ENCODE results near the gene AFF3.

The AFF3 gene

DNA sequence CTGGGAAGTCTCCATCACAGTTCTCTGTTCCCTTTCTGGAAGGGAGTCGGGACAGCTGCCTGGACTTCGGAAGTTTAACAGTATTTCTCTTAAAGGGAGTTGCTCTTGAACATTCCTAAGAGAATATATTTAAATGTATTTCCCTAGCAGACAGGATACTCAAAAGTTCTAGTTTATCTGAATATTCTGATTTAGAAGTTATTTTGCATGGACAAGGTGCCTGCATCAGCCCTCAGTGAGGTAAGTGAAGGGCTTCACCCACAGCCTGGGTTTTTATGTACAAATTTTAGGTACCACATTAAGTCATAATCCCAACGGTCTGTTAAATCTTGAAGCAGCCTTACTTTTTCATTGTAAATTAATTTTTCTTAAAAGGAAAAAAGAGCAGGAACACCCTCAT lies 587.5 kb downstream of the AFF3 start:
- H3K9ac ChIP-seq (ENCODE audit: low read length) = no peak overlapping the region
- H3K9me3 ChIP-seq (ENCODE audit: control insufficient read depth, low read length) = no peaks in the 10 kb centered on the region
- no peaks in the 10 kb centered on the region for H3K27me3 ChIP-seq (ENCODE audit: control insufficient read depth, insufficient read depth, low read length)
- no peak overlapping the region for H3K4me3 ChIP-seq (ENCODE audit: low read length)
- H3K4me1 ChIP-seq (ENCODE audit: control insufficient read depth, insufficient read depth, low read length) = no peaks in the 10 kb centered on the region
- no peaks in the 10 kb centered on the region for H3K36me3 ChIP-seq (ENCODE audit: control insufficient read depth, insufficient read depth, low read length)

GRCh38 chr2:99554238-99554637 lies 588.2 kb downstream of the AFF3 start:
- Histone ChIP-seq H3K27me3 (ENCODE audit: control insufficient read depth, insufficient read depth, low read length) (no peaks in the 10 kb centered on the region), H3K9me3 (ENCODE audit: control insufficient read depth, low read length) (no peaks in the 10 kb centered on the region), H3K4me3 (ENCODE audit: low read length) (no peak overlapping the region), H3K36me3 (ENCODE audit: control insufficient read depth, insufficient read depth, low read length) (no peaks in the 10 kb centered on the region), H3K9ac (ENCODE audit: low read length) (no peak overlapping the region), H3K4me1 (ENCODE audit: control insufficient read depth, insufficient read depth, low read length) (no peaks in the 10 kb centered on the region)

- no peak overlapping the region for H3K9ac ChIP-seq (ENCODE audit: low read length)
- H3K4me3 ChIP-seq (ENCODE audit: low read length) = no peak overlapping the region
- no peaks in the 10 kb centered on the region for H3K27me3 ChIP-seq (ENCODE audit: control insufficient read depth, insufficient read depth, low read length)
- no peaks in the 10 kb centered on the region for H3K9me3 ChIP-seq (ENCODE audit: control insufficient read depth, low read length)
- H3K36me3 ChIP-seq (ENCODE audit: control insufficient read depth, insufficient read depth, low read length) = no peaks in the 10 kb centered on the region
- H3K4me1 ChIP-seq (ENCODE audit: control insufficient read depth, insufficient read depth, low read length) = no peaks in the 10 kb centered on the region
Observed at GRCh38 chr2:99552529-99552928, 589.9 kb downstream of the AFF3 start.

- Histone ChIP-seq H3K9ac (ENCODE audit: low read length) (no peak overlapping the region), H3K4me1 (ENCODE audit: control insufficient read depth, insufficient read depth, low read length) (no peaks in the 10 kb centered on the region)
Observed at GRCh38 chr2:99550368-99550767, 592.0 kb downstream of the AFF3 start.

DNA sequence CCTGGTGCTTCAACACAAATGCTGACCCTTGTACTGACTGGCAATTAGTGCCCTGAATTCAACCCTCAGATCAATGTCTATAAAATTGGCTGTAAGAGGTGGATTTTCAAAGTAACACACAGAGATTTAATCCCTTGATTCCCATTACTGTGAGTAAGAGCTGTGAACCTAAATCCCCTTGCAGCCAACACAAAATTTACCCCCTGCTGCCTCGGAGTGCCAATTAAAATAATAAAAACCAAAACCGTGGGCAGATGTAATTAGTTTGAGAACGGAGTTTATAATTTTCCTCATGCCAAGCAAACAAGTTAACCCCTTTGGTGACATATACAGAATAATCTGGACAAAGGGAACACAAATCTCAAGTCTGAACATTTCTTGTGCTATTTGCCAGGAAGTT lies 596.8 kb downstream of the AFF3 start:
- H3K9me3 ChIP-seq (ENCODE audit: control insufficient read depth, low read length) = no peaks in the 10 kb centered on the region
- no peaks in the 10 kb centered on the region for H3K27me3 ChIP-seq (ENCODE audit: control insufficient read depth, insufficient read depth, low read length)
- no peak overlapping the region for H3K9ac ChIP-seq (ENCODE audit: low read length)
- H3K4me3 ChIP-seq (ENCODE audit: low read length) = no peak overlapping the region
- no peaks in the 10 kb centered on the region for H3K36me3 ChIP-seq (ENCODE audit: control insufficient read depth, insufficient read depth, low read length)
- H3K4me1 ChIP-seq (ENCODE audit: control insufficient read depth, insufficient read depth, low read length) = no peaks in the 10 kb centered on the region

More at GRCh38 chr2:99550368-99550767, 592.0 kb downstream of the AFF3 start:
- no peaks in the 10 kb centered on the region for H3K36me3 ChIP-seq (ENCODE audit: control insufficient read depth, insufficient read depth, low read length)
- H3K4me3 ChIP-seq (ENCODE audit: low read length) = no peak overlapping the region
- no peaks in the 10 kb centered on the region for H3K9me3 ChIP-seq (ENCODE audit: control insufficient read depth, low read length)
- no peaks in the 10 kb centered on the region for H3K27me3 ChIP-seq (ENCODE audit: control insufficient read depth, insufficient read depth, low read length)

DNA sequence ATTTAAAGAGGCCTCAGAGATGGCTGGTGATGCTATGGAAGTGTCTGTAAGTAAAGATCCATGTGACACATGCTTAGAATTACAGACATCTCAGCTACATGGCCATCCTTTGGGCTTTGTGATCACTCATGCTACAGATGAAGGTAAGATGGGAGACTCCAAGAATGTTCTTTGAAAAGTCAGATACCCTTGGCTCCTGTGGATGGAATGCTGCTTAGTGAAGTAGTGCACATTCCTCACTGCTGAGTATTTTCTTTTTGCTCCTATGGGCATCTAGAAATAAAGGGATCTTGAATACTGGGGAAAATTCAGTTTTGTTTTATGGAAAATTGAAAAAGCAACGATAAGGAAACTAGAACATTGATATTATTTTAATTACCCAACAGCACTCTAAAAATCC lies 597.3 kb downstream of the AFF3 start:
- H3K4me1 ChIP-seq (ENCODE audit: control insufficient read depth, insufficient read depth, low read length) = no peaks in the 10 kb centered on the region

GRCh38 chr2:99544608-99545007 lies 597.8 kb downstream of the AFF3 start:
- Histone ChIP-seq H3K4me3 (ENCODE audit: low read length) (no peak overlapping the region), H3K4me1 (ENCODE audit: control insufficient read depth, insufficient read depth, low read length) (no peaks in the 10 kb centered on the region), H3K9me3 (ENCODE audit: control insufficient read depth, low read length) (no peaks in the 10 kb centered on the region), H3K27me3 (ENCODE audit: control insufficient read depth, insufficient read depth, low read length) (no peaks in the 10 kb centered on the region), H3K36me3 (ENCODE audit: control insufficient read depth, insufficient read depth, low read length) (no peaks in the 10 kb centered on the region), H3K9ac (ENCODE audit: low read length) (no peak overlapping the region)

More for the DNA sequence above, 597.3 kb downstream of the AFF3 start:
- Histone ChIP-seq H3K9ac (ENCODE audit: low read length) (no peak overlapping the region), H3K9me3 (ENCODE audit: control insufficient read depth, low read length) (no peaks in the 10 kb centered on the region), H3K36me3 (ENCODE audit: control insufficient read depth, insufficient read depth, low read length) (no peaks in the 10 kb centered on the region), H3K4me3 (ENCODE audit: low read length) (no peak overlapping the region), H3K27me3 (ENCODE audit: control insufficient read depth, insufficient read depth, low read length) (no peaks in the 10 kb centered on the region)

DNA sequence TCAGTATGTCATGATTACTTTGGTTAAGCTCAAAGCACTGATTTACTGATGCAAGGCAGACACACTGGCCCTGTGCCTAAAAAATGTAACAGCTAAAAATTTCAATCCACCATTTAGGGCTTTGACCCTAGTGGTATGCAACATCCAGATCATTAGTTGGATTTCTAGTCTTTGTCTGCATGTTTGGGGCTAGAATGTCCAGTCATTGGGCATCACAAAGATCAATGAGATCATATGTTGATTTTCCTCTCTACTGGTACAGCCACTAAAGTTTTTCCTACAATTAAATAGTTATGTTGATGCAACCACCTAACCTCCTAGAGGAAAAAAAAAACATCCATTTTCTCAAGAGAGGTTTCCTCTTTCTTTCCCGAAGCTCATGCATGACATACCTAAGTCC lies 599.1 kb downstream of the AFF3 start:
- Histone ChIP-seq H3K9ac (ENCODE audit: low read length) (no peak overlapping the region), H3K4me3 (ENCODE audit: low read length) (no peak overlapping the region), H3K9me3 (ENCODE audit: control insufficient read depth, low read length) (no peaks in the 10 kb centered on the region), H3K4me1 (ENCODE audit: control insufficient read depth, insufficient read depth, low read length) (no peaks in the 10 kb centered on the region), H3K27me3 (ENCODE audit: control insufficient read depth, insufficient read depth, low read length) (no peaks in the 10 kb centered on the region), H3K36me3 (ENCODE audit: control insufficient read depth, insufficient read depth, low read length) (no peaks in the 10 kb centered on the region)

- H3K9ac ChIP-seq (ENCODE audit: low read length) = no peak overlapping the region
- no peaks in the 10 kb centered on the region for H3K27me3 ChIP-seq (ENCODE audit: control insufficient read depth, insufficient read depth, low read length)
- H3K4me3 ChIP-seq (ENCODE audit: low read length) = no peak overlapping the region
- H3K9me3 ChIP-seq (ENCODE audit: control insufficient read depth, low read length) = no peaks in the 10 kb centered on the region
- H3K4me1 ChIP-seq (ENCODE audit: control insufficient read depth, insufficient read depth, low read length) = no peaks in the 10 kb centered on the region
- no peaks in the 10 kb centered on the region for H3K36me3 ChIP-seq (ENCODE audit: control insufficient read depth, insufficient read depth, low read length)
Observed at GRCh38 chr2:99537910-99538485, 604.4 kb downstream of the AFF3 start.

DNA sequence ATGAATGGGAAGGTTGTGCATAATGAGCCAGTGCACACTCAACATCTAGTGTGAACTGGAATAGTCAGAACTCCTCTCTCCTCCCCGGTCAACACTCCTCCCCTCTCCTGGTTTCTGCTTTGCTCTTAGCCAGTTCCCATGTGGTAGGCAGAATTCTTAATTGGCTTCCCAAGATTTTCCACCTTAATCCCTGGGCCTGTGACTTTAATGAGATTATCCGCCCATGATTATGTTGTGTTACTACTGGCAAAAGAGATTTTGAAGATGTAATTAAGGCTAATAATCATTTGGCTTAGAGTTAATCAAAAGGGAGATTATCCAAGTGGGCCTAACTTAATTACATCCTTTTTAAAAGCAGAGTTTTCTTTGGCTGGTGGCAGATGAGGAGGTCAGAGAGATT lies 618.3 kb downstream of the AFF3 start:
- Histone ChIP-seq H3K36me3 (ENCODE audit: control insufficient read depth, insufficient read depth, low read length) (no peaks in the 10 kb centered on the region), H3K9ac (ENCODE audit: low read length) (no peak overlapping the region), H3K27me3 (ENCODE audit: control insufficient read depth, insufficient read depth, low read length) (no peaks in the 10 kb centered on the region), H3K4me1 (ENCODE audit: control insufficient read depth, insufficient read depth, low read length) (no peaks in the 10 kb centered on the region), H3K9me3 (ENCODE audit: control insufficient read depth, low read length) (no peaks in the 10 kb centered on the region), H3K4me3 (ENCODE audit: low read length) (no peak overlapping the region)

DNA sequence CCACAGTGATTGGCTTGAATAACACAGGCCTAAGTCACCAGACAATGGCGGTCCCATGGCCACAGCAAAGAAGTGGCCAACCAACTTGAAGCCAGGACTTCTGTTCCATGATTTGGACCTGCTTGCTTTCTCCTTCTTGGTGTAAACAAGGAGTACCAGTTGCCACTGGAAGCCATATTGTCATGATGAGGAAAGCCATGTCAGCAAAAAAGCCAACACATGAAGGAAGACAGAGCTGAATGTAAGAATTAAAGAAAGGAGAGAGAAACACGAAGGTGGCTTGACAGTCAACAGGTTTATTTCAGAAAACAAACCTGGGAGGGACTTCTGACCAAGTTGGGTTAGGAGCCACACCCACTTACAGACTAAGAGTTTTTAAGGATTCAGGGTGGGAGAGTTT lies 620.2 kb downstream of the AFF3 start:
- no peaks in the 10 kb centered on the region for H3K4me1 ChIP-seq (ENCODE audit: control insufficient read depth, insufficient read depth, low read length)
- H3K36me3 ChIP-seq (ENCODE audit: control insufficient read depth, insufficient read depth, low read length) = no peaks in the 10 kb centered on the region
- no peak overlapping the region for H3K9ac ChIP-seq (ENCODE audit: low read length)
- no peaks in the 10 kb centered on the region for H3K27me3 ChIP-seq (ENCODE audit: control insufficient read depth, insufficient read depth, low read length)
- no peak overlapping the region for H3K4me3 ChIP-seq (ENCODE audit: low read length)
- H3K9me3 ChIP-seq (ENCODE audit: control insufficient read depth, low read length) = no peaks in the 10 kb centered on the region

GRCh38 chr2:99520813-99521212 lies 621.6 kb downstream of the AFF3 start:
- Histone ChIP-seq H3K36me3 (ENCODE audit: control insufficient read depth, insufficient read depth, low read length) (no peaks in the 10 kb centered on the region), H3K9me3 (ENCODE audit: control insufficient read depth, low read length) (no peaks in the 10 kb centered on the region), H3K27me3 (ENCODE audit: control insufficient read depth, insufficient read depth, low read length) (no peaks in the 10 kb centered on the region), H3K4me1 (ENCODE audit: control insufficient read depth, insufficient read depth, low read length) (no peaks in the 10 kb centered on the region), H3K4me3 (ENCODE audit: low read length) (no peak overlapping the region), H3K9ac (ENCODE audit: low read length) (no peak overlapping the region)

DNA sequence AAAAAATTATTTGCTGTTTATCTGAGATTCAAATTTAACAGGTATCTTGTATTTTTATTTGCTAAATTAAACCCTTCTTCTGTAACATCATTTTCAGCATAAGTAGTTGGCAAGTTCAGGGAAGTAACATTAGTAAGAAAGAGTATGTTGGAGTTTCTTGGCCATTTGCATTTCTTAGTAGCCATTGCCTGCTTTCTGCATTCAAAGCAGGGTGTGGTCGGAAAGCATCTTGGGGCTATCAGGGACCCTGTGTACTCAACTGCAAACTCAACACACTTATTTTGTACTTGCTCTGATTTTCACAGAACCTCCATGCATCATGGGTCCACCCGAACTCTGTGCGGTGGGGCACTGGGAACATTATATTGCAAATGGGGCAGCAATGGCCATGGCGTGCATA lies 622.2 kb downstream of the AFF3 start:
- Histone ChIP-seq H3K9ac (ENCODE audit: low read length) (no peak overlapping the region), H3K36me3 (ENCODE audit: control insufficient read depth, insufficient read depth, low read length) (no peaks in the 10 kb centered on the region), H3K27me3 (ENCODE audit: control insufficient read depth, insufficient read depth, low read length) (no peaks in the 10 kb centered on the region), H3K4me1 (ENCODE audit: control insufficient read depth, insufficient read depth, low read length) (no peaks in the 10 kb centered on the region), H3K4me3 (ENCODE audit: low read length) (no peak overlapping the region), H3K9me3 (ENCODE audit: control insufficient read depth, low read length) (no peaks in the 10 kb centered on the region)

All from mucosa of stomach (tissue), 1 donor.